ENCODE results near the gene LFNG. TPM values are rescaled to one million over a fixed set of nuclear protein-coding genes. Genes with fewer than 3 reads are reported as not detected.

The LFNG gene
- total RNA-seq, 1 experiment from 2014 or later: 0.20 TPM

- no peak for DNase-seq (ENCODE audit: extremely low read depth, low read depth)
Observed at GRCh38 chr7:2514473-2515423, 4.8 kb upstream of the LFNG start.

GRCh38 chr7:2515424-2516193 is 4.0 kb upstream of the LFNG start:
- DNase-seq (ENCODE audit: extremely low read depth, low read depth): no peak

GRCh38 chr7:2516194-2516555 is 3.4 kb upstream of the LFNG start:
- no peak for DNase-seq (ENCODE audit: extremely low read depth, low read depth)

- no peak for DNase-seq (ENCODE audit: extremely low read depth, low read depth)
Observed at GRCh38 chr7:2517026-2517425, 2.5 kb upstream of the LFNG start.

- DNase-seq (ENCODE audit: extremely low read depth, low read depth): no peak
Observed at GRCh38 chr7:2517678-2518507, 1.7 kb upstream of the LFNG start.

- DNase-seq (ENCODE audit: extremely low read depth, low read depth): no peak
Observed at GRCh38 chr7:2518737-2519118, 846 bp upstream of the LFNG start.

- no peak for DNase-seq (ENCODE audit: extremely low read depth, low read depth)
Observed at GRCh38 chr7:2520131-2520760, 672 bp downstream of the LFNG start.

- no peak for DNase-seq (ENCODE audit: extremely low read depth, low read depth)
Observed at GRCh38 chr7:2520761-2521290, 1.3 kb downstream of the LFNG start.

GRCh38 chr7:2521341-2521745 is 1.8 kb downstream of the LFNG start:
- DNase-seq (ENCODE audit: extremely low read depth, low read depth): no peak

- DNase-seq (ENCODE audit: extremely low read depth, low read depth): no peak
Observed at GRCh38 chr7:2521952-2522591, 2.5 kb downstream of the LFNG start.

- no peak for DNase-seq (ENCODE audit: extremely low read depth, low read depth)
Observed at GRCh38 chr7:2522780-2523433, 3.3 kb downstream of the LFNG start.

- no peak for DNase-seq (ENCODE audit: extremely low read depth, low read depth)
Observed at GRCh38 chr7:2523461-2523936, 3.9 kb downstream of the LFNG start.

- no peak for DNase-seq (ENCODE audit: extremely low read depth, low read depth)
Observed at GRCh38 chr7:2523941-2524807, 4.6 kb downstream of the LFNG start.

GRCh38 chr7:2524808-2525657 is 5.5 kb downstream of the LFNG start:
- DNase-seq (ENCODE audit: extremely low read depth, low read depth): no peak

- DNase-seq (ENCODE audit: extremely low read depth, low read depth): no peak
Observed at GRCh38 chr7:2525658-2526630, 6.4 kb downstream of the LFNG start.
